ENCODE measurements around the gene BMP8A. TPM values are rescaled to one million over a fixed set of nuclear protein-coding genes. Genes with fewer than 3 reads are reported as not detected.

The BMP8A gene
- total RNA-seq, 1 donor from 2014 or later = not detected

DNA sequence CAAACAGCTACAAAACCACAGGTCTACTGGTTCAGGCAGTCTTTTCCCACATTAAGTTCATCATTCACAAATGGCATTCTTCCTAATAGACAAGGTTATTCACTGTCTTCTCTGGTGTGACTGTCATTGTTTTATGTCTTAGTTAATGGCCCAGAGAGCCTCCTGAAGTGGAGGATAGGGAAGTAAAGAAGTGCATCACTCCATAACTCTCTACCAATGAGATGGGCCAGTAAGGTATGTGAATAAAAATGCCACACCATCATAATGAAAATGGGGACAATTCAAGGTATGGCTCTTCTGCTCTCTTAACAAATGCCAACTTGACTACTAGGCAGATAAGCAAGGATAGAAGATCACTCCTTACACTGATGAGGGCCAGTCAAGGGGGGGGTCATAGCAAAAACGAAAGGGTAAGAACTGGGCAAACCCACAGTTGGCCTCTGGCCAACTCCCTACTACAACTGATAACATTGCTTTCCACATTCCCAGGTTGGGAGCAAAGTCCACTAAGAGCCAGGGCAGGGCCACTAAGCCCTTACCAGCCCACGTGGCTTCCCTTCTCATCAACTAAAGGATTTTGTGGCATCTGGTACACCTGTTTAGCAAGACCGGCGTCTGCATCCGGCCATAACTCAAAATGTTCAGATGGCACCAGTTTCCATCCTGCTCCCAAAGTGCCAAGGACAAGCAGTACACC is 75.2 kb downstream of the BMP8A start:
- H3K27me3 Mint-ChIP-seq (ENCODE audit: insufficient read depth, low read depth) = peaks cover 7% of the 10 kb centered on the region
- H3K4me3 ChIP-seq = no peak overlapping the region
- H3K4me3 Mint-ChIP-seq = no peak overlapping the region
- no peak for DNase-seq (ENCODE audit: low spot score)
- peaks cover 37% of the 10 kb centered on the region for H3K36me3 ChIP-seq
- no peaks in the 10 kb centered on the region for H3K4me1 Mint-ChIP-seq
- H3K9me3 Mint-ChIP-seq = no peaks in the 10 kb centered on the region
- H3K4me2 ChIP-seq = no peak overlapping the region
- H3K9ac ChIP-seq = no peak overlapping the region
- peaks cover 8% of the 10 kb centered on the region for H3F3A ChIP-seq (ENCODE audit: low read depth)
- peaks cover 21% of the 10 kb centered on the region for H3K79me2 ChIP-seq (ENCODE audit: low read depth)
- no peaks in the 10 kb centered on the region for H3K4me1 ChIP-seq
- H2AFZ ChIP-seq (replicated peaks) = no peak overlapping the region
- H3K27me3 ChIP-seq = no peaks in the 10 kb centered on the region
- H3K36me3 Mint-ChIP-seq = peaks cover 62% of the 10 kb centered on the region
- TF ChIP-seq, protein P1, sequence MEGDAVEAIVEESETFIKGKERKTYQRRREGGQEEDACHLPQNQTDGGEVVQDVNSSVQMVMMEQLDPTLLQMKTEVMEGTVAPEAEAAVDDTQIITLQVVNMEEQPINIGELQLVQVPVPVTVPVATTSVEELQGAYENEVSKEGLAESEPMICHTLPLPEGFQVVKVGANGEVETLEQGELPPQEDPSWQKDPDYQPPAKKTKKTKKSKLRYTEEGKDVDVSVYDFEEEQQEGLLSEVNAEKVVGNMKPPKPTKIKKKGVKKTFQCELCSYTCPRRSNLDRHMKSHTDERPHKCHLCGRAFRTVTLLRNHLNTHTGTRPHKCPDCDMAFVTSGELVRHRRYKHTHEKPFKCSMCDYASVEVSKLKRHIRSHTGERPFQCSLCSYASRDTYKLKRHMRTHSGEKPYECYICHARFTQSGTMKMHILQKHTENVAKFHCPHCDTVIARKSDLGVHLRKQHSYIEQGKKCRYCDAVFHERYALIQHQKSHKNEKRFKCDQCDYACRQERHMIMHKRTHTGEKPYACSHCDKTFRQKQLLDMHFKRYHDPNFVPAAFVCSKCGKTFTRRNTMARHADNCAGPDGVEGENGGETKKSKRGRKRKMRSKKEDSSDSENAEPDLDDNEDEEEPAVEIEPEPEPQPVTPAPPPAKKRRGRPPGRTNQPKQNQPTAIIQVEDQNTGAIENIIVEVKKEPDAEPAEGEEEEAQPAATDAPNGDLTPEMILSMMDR (IDR thresholded peaks at IDR 0.05) = no peak
- TF ChIP-seq EZH2phosphoT487 (IDR thresholded peaks at IDR 0.05) = no peak
- TF ChIP-seq EZH2 (IDR thresholded peaks at IDR 0.05) = no peak
- H4K20me1 ChIP-seq (ENCODE audit: low read depth) = peaks cover 48% of the 10 kb centered on the region
- no peak overlapping the region for H3K27ac Mint-ChIP-seq
- no peaks in the 10 kb centered on the region for H3K9me3 ChIP-seq (ENCODE audit: low read depth)
- H3K27ac ChIP-seq = no peak overlapping the region

DNA sequence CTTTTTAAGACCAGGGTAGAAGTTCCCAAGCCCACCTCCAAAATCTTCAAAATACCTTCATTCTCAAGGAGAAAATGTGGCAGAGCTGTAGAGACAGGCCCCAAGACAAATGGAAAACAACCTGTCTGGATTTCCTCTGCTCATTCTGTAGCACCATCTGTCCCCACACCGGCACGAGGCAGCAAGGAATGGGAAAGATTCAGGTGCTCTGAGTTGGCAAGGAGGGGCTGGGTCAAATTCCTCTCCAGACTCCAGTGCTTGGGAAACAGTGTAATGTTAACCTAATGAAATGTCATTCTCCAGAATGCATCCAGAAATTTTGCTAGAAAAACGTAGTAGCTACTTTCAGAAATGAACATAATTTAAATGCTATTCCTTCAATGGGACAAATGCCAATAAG is 75.9 kb downstream of the BMP8A start:
- H3K27me3 ChIP-seq = no peaks in the 10 kb centered on the region
- peaks cover 56% of the 10 kb centered on the region for H4K20me1 ChIP-seq (ENCODE audit: low read depth)
- H3K36me3 Mint-ChIP-seq = peaks cover 64% of the 10 kb centered on the region

DNA sequence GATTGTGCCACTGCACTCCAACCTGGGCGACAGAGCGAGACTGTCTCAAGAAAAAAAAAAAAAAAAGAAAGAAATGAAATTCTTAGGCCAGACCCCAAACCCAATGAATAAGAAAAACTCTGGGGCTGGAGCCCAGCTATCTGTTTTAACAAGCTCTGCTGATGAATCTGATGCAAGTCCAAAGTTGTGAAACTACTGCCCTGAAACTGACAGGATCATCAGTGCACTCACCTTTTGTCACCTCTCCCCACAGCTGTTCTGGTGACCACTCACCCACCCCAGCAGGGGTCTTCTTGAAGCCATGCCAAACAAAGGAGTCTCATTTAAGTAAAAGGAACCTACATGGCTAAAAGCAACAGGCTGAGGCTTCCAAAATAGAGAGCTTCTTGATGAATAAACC is 76.8 kb downstream of the BMP8A start:
- peaks cover 65% of the 10 kb centered on the region for H4K20me1 ChIP-seq (ENCODE audit: low read depth)
- H2AFZ ChIP-seq (replicated peaks) = no peak overlapping the region
- no peak overlapping the region for H3K4me2 ChIP-seq

More for the DNA sequence above, 75.9 kb downstream of the BMP8A start:
- Histone ChIP-seq H3K36me3 (peaks cover 37% of the 10 kb centered on the region), H3K9me3 (ENCODE audit: low read depth) (no peaks in the 10 kb centered on the region), H3K27ac (no peak overlapping the region), H3K4me2 (no peak overlapping the region), H3K4me3 (no peak overlapping the region), H2AFZ (replicated peaks) (no peak overlapping the region), H3K9ac (no peak overlapping the region), H3F3A (ENCODE audit: low read depth) (peaks cover 7% of the 10 kb centered on the region), H3K4me1 (no peaks in the 10 kb centered on the region), H3K79me2 (ENCODE audit: low read depth) (peaks cover 28% of the 10 kb centered on the region)
- TF ChIP-seq, protein P1 (IDR thresholded peaks at IDR 0.05) = no peak
- no peak for TF ChIP-seq EZH2 (IDR thresholded peaks at IDR 0.05)
- no peak for TF ChIP-seq EZH2phosphoT487 (IDR thresholded peaks at IDR 0.05)
- no peak overlapping the region for H3K27ac Mint-ChIP-seq
- DNase-seq (ENCODE audit: low spot score) = no peak
- H3K4me1 Mint-ChIP-seq = peaks cover 6% of the 10 kb centered on the region
- H3K27me3 Mint-ChIP-seq (ENCODE audit: insufficient read depth, low read depth) = no peaks in the 10 kb centered on the region
- no peak overlapping the region for H3K4me3 Mint-ChIP-seq
- H3K9me3 Mint-ChIP-seq = no peaks in the 10 kb centered on the region

More for the DNA sequence above, 76.8 kb downstream of the BMP8A start:
- TF ChIP-seq EZH2 (IDR thresholded peaks at IDR 0.05) (no peak), EZH2phosphoT487 (IDR thresholded peaks at IDR 0.05) (no peak)
- TF ChIP-seq, protein P1 (IDR thresholded peaks at IDR 0.05) = no peak
- Histone ChIP-seq H3K9me3 (ENCODE audit: low read depth) (no peaks in the 10 kb centered on the region), H3K27ac (no peak overlapping the region), H3K27me3 (no peaks in the 10 kb centered on the region), H3K4me3 (no peak overlapping the region), H3K36me3 (peaks cover 37% of the 10 kb centered on the region), H3K9ac (no peak overlapping the region), H3K79me2 (ENCODE audit: low read depth) (peaks cover 37% of the 10 kb centered on the region), H3K4me1 (peaks cover under 1% of the 10 kb centered on the region), H3F3A (ENCODE audit: low read depth) (peaks cover 3% of the 10 kb centered on the region)
- Mint-ChIP-seq H3K9me3 (no peaks in the 10 kb centered on the region), H3K36me3 (peaks cover 59% of the 10 kb centered on the region), H3K4me1 (peaks cover 14% of the 10 kb centered on the region), H3K4me3 (no peak overlapping the region), H3K27ac (no peak overlapping the region), H3K27me3 (ENCODE audit: insufficient read depth, low read depth) (no peaks in the 10 kb centered on the region)
- DNase-seq (ENCODE audit: low spot score) = no peak
